ENCODE results near the gene HMBS.
"Not testable (repeated sequence)": the region's sequence is repeated elsewhere in the genome, so short reads cannot be mapped to it uniquely, and the experiment has no call there.

The HMBS gene

DNA sequence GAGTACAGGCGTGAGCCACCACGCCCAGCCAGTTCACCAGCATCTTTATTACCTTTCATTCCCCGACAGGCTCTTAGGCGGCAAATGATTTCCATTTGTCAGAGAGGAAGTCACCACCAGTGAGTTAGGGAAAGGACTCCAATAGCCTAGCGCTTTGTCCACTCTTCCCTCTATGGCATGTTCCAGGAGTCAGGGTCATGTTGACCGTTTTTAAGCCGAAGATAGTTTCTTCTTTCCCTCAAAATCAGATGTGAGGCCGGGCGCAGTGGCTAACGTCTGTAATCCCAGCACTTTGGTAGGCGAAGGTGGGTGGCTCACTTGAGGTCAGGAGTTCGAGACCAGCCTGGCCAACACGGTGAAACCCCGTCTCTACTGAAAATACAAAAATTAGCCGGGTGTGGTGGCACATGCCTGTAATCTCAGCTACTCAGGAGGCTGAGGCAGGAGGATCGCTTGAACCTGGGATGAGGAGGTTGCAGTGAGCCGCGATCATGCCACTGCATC, 18.5 kb downstream of the HMBS start:
- not testable (repeated sequence) for DNase-seq

DNA sequence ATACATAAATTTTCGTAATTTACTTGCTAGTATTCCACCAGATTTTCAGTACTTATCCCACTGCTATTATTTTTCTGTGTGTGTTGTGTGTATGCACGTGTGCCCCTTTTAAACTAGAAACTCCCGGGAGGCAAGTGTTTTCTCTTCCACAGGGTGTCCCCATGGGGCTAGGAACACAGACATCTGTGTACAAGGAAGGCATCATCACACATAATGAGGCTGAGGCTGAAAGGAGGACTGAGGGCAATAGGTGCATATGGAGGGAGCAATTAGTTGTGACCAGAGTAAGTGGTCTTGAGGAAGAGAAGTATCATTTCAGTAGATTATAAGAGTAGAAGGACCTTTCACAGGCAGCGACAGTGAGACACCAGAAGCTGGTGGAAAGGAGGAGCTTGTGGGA, 19.1 kb downstream of the HMBS start:
- DNase-seq: no peak

DNA sequence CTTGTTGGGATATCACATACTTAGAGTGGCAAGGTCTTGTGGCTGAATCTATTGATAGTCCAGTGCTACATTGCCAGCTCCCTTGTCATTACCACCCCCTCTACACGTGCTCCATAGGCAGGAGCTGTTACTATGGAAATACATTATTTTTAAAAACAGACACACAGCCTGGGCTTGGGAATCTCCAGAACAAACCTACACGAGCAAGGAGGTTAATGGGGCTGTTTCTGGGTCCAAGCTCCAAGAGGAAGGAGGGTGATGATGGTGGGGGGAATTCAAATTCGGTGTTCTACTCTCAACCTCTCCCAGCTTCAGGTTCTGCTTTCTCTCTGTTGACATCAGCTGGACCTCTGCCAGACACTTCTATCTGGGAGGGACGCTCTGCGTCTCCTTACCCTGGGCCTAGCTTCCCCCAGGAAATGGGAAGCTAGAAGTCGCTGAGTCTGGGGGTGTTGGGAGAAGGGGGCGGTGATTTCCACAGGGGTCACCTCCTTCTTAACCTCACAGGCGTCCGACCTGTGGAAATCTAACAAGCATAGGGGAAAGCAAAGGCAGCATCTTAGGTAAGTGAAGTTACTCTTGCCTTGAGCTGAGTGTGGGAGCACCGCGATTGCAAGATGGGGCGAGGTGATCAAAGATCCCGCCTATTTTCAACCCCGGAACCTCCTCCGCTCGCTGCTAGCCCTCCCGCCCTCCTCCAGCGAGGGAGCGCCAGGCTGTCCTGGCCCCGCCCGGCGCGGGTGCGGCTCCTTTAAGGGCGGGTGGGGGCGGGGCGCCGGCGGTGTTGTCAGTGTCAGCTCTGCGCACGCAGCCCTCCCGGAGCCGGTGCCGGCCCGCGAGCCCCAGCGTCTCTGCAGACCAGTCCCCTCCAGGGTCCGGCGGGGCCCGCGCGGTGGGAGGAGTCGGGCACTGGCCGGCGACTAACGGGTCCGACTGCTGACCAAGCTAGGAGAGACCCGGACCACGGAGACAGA, 22.2 kb downstream of the HMBS start, which contains the start of gene C2CD2L:
Gene C2CD2L, plus strand, starts transcription at position 781 of the 974 bp plus-strand sequence. CDS start 398 bp downstream, outside the sequence.
- peak; percentile 80 for DNase-seq

DNA sequence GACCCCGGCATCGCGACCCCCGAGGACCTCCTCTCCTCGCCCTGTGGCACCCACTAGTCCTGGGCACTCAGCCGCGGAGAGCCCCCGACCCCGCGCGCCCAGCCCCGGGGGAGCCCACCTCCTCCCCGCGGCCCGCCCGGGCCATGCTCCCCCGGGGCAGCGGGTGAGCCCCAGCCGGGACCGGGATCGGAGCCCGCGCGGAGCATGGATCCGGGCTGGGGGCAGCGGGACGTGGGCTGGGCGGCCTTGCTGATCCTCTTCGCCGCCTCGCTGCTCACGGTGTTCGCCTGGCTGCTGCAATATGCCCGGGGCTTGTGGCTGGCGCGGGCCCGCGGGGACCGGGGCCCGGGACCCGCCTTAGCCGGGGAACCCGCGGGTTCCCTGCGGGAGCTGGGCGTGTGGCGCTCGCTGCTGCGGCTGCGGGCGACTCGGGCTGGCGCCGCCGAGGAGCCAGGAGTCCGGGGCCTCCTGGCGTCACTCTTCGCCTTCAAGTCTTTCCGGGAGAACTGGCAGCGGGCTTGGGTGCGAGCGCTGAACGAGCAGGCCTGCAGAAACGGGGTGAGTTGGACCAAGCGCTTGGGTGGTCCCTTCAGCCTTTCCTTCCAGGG, 23.0 kb downstream of the HMBS start:
- DNase-seq: no peak

DNA sequence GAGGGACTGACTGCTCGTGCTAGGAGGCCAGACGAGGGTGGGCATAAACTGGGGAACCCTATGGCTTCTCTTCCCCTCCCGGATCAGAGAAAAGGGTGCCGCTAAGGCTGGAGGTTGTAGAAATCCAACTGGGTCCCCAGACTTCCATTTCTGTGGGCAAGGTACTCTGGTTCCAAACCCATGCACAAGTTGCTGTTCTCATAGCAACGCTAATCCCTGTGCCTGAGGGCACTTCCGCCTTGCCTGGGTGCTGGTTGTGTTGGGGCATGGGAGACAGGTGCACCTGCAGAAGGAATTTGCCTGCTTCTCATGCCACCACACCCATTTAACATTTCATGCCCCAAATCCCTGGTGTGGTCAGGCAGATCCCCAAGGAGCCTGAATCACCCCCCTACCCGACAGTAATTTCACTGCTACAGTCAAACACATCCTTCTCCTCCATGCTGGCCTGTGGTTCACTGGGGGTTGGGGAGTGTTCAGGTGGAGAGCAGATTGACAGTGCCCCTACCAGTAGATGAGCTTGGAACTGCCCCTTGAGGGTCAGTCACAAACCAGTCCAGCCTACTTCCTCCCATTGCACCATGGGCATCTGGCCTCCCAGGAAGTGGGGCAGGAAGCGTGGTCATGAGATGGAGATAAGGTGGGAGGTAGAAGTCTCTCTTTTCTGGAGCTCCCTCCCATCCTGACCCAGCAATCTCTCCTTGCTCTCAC, 23.6 kb downstream of the HMBS start:
- no peak for DNase-seq

DNA sequence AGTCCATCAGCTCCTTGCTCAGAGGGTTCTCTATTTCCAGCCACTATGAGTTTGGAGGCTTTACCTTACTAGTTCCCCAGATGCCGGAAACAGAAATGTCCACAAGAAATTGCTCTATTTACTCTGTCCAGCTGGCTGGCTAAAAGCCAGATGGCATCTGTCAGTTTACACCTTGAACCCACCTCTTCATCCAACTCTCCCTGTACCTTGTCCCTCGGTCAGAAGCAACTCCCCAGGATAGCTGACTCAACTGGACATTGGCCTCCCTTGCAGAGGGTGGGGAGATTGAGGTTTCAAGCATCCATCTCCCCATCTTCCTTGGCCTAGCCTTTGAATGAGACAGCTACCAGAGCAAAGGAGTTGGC, 24.2 kb downstream of the HMBS start:
- no peak for DNase-seq

DNA sequence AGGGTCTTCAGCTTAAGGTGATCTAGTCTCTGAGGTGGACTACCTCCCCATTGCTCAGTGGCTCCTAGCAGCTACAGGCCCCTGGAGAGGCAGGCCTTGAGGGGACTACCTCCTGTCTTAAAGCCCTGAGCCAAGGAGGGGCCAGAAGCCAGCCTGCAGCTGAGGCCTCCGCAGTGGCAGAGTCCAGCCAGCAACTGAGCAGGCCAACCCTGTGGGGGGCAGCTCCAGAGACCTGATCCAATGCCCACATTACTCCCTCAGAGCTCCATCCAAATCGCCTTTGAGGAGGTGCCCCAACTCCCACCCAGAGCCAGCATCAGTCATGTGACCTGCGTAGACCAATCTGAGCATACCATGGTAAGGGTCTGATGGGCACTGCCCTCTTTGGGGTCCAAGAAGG, 25.2 kb downstream of the HMBS start:
- DNase-seq: no peak

DNA sequence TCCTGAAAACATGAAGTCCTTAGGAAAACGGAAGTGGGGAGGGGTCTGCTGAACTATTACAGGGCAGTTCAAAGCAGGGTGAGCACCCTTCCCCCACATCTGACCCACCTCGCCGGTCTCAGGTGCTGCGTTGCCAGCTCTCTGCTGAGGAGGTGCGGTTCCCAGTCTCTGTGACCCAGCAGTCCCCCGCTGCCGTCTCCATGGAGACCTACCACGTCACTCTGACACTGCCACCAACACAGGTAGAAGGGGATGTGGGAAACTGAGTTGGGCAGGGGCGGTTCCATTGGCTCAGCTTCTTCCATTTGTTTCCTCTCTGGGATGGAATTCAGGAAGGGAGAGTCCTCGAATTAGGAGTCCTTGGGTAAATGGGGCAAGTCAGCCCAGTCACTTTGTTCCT, 25.8 kb downstream of the HMBS start:
- no peak for DNase-seq

DNA sequence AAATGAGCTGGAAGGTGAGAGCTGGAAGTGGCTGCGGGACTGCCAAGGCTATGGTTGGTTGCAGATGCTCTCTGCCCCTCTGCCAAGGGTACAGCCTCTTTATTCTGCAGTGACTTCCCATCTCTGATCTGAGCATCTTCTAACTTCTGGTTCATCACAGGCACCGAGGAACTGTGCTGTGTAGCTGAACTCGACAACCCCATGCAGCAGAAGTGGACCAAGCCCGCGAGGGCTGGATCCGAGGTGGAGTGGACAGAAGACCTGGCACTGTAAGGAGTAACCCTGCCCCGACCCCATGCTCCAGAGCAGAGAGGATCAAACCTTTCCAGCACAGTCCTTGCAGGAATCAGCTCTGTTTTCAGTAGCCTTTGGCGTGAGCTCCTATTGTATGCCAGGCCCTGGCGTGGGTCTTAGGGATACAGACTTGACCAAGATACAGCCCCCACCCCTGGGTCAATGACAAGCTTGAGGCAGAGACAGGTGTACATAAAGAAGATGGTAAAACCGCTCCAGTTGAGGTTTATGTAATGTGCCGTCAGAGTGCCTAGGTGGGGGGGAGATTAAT, 26.8 kb downstream of the HMBS start:
- no peak for DNase-seq

DNA sequence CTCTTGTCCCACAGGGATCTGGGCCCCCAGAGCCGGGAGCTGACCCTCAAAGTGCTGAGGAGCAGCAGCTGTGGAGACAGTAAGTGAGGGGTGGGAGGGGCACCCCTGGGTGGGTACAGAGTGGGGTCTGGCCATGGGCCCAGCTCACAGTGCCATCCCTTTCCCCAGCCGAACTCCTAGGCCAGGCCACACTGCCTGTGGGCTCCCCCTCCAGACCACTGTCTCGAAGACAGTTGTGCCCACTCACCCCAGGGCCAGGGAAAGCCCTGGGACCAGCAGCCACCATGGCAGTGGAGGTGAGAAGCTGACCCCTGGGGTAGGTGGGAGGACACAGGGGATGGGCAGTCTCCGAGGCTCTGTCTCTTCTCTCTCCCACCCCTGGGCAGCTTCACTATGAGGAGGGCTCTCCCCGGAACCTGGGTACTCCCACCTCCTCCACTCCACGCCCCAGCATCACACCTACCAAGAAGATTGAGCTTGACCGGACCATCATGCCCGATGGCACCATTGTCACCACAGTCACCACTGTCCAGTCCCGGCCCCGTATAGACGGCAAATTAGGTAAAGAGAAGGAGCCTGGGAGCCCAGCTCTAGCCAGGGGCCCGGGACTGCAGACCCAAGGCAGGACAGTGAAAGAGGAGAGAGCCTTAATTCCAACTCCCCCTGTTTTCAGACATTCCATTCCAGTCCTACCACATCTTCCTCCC, 27.8 kb downstream of the HMBS start:
- no peak for DNase-seq

DNA sequence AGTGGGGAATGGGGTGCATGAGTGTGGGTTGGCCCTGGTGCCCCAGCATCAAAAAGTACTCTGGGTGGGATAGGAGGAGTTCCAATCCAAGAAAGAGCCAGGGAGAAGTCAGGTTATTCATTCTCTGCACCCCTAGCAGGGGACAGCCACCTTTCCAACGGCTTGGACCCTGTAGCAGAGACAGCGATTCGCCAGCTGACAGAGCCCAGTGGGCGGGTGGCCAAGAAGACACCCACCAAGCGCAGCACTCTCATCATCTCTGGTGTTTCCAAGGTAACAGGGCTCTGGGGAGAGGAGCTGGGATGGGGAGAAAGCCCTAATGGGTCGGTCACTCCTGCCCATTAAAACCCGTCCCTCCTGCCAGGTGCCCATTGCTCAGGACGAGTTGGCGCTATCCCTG, 29.0 kb downstream of the HMBS start:
- no peak for DNase-seq

DNA sequence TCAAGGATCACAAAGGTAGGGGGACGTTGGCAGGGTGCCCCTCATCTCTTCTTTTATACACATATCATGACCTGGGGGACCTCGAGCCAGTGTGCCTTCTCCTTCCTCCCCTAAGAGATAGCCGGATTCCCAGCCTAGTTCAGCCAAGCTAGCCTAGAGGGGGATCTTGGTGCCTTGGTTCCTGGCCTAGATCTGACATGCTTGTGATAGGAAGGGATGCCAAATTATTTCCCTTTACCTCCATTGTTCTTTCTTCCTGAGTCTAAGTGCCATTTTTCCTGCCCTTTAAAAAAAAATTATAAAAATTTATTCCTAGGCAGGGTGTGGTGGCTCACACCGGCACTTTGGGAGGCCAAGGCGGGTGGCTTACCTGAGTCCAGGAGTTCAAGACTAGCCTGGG, 29.7 kb downstream of the HMBS start:
- DNase-seq: no peak

DNA sequence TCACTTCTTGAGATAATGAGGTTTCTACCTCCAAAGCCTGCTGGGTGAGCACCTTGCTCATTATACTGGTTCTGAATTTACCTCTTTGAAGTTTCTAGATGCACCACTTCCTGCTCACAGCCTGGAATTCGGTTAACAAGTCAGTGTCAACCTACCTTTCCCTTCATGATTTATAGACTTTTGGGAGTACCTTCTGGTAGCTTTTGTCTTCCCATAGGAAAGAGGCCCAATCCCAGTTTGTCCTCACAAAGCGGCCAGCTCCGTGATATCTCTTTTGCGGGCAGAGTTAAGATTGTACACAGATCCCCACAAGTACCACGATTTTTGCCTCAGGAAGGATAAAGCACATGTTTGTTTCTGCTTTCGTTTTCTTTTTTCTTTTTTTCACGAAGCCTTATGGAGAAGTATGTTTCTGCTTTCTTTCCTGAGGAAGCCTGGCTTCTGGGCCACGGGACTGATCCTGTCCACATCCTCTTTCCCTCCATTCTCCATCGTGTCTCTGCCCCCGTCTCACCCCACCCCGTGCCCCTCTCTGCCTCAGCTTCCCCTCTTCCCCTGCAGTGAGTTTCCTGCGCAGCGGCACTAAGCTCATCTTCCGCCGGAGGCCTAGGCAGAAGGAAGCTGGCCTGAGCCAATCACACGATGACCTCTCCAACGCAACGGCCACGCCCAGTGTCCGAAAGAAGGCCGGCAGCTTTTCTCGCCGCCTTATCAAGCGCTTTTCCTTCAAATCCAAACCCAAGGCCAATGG, 31.0 kb downstream of the HMBS start:
- no peak for DNase-seq

DNA sequence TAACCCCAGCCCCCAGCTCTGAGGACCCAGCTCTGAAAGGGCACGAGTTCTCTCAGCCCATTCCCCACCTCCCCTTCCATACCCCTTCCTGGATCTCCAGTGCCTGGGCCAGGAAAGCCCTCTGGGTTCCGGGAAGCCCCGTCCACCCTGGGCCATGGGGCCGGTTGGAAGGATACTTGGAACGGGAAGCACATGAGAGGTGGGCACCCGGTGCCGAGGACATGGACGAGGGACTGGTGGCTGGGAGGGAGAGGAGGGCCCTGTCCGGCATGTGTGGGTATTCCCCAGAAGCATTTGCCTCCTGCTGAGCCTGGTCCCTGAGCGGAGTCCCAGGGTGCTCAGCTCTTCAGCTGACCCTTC, 31.5 kb downstream of the HMBS start:
- DNase-seq: no peak

DNA sequence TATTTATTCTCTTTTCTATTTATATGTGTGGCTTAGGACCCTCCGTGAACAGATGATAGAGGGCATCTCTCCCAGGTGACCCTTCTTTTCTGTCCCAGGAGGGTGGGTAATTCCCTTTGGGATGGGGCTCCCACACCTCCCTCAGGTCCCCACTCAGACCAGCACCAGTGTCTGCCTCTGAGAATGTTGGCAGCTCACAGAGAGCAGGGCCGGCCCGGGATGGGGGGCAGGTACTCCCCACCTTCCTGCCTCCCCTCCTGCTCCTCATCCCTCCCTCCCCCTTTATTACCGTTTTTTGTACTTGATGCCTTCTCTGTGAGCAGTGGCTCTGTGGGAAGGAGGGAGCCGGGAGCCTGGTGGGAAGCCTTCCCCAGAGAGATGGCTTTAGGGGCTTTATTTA, 31.9 kb downstream of the HMBS start:
- no peak for DNase-seq

DNA sequence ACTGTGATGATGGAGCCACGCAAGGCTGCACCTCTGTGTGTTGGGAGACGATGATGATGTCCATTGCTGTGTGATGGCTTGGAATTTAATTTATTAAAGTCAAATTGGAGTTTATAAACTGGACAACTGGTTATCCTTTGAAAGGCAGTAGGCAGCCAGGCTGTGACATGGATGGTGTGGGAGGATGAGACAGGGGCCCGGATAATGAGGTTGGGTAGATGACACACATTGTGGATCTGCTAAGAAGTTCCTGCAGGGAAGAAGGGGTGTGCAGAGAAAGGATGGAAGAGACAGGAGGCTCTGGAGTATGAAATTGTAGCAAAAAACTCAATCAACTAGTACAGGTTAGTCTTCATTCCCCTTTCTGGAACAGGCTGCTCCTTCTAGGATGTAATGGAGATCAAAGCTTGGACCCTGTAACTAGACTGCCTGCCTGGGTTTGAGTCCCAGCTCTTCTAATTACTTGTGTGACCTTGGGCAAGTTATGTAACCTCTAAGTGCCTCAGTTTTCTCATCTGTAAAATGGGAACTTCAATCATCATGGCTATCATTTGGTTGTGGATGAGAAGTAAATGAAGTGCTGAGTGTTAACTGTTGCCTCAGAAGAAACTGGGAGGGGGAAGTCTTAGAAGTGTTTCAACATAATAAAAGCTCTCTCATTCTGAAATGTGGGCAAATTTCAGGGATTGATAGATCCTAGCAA, 32.5 kb downstream of the HMBS start:
- DNase-seq: no peak

DNA sequence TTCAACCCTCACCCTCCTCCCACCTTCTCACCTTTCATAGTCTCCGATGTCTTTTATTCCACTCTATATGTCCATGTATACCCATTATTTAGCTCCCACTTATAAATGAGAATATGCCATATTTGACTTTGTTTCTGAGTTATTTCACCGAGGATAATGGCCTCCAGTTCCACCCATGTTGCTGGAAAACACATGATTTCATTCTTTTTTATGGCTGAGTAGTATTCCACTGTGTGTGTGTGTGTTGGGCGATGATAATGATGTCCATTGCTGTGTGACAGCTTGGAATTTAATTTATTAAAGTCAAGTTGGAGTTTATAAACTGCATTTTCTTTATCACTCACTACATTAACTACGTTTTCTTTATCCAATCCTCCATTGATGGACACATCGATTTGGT, 33.5 kb downstream of the HMBS start:
- no peak for DNase-seq

DNA sequence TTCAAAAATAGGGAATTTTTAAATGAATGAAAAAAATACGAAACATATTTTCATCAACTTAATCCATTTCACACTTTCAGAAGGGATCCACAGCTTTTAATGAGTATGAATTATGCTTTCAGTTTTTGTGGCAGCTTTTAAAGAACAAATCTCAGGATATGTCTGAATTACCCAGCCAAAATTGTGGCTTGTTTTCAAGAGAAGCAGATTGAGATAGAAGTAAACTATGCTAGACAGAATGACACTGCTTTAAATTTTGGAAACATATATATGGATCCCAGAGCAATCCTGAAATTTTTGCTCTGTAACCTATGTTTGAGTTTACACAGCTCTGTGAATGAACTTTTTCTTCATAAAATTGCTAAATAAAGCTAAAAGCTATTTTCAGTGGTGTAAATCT, 34.3 kb downstream of the HMBS start:
- DNase-seq: no peak

DNA sequence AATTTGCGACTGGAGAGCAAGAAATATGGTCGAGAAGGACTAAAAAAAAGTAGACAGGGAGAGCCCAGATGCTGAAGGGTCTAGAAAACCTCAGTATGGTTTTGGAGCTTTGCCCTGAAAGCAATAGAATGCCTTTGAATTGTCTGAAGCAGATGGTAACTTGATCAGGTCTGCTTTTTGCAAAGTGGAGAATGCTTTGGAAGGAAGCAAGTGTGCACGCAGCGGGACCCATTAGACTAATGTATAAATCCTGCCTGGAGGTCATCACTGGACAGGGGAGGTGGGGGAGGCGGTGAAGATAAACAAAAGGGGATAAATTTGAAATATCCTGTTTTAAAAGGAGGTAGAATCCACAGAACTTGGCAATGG, 35.9 kb downstream of the HMBS start:
- no peak for DNase-seq

DNA sequence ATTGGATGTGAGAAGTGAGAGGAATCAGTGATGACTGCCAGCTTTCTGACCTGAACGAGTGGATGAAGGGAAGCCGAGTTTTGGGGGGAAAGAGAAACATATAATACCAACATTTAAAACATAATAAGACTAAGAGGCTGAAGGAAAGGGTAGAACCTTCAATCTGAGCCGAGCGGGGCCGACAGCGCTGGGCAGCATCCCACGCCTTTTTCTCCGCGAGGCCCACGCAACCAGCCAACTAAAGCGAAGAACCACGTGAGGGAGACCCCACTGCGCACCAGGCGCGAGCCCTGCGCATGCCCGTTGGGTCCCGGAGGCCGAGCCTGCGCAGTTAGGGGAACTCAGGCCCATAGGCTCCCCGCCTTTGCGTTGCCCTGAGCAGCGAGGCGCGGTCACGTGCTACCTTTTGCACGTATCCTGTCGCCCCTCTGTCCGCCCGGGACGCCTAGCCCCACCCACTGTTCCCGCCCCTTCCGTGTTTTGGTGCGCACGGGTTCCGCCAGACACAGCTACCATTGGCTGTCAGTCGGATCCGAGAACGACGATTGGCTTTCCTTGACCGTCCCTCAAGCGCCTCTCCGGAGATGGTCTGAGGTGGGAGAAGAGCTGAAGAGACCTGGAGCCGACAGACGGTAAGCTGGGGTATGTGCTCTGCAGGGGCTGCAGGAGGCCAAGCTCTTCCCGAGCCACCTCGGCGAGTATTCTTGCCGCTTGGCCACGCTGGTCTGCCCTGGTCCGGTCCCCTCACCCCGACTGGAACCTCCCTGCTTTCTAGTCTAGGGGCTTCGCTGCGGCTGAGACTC, 36.5 kb downstream of the HMBS start, which contains the start of gene HINFP:
Gene HINFP, plus strand, starts transcription at position 573 of the 803 bp plus-strand sequence. CDS start 5,365 bp downstream, outside the sequence.
- DNase-seq: peak; percentile 100
